HCT116 (cell line): ENCODE measurements around the gene GSTO2. TPM values are rescaled to one million over a fixed set of nuclear protein-coding genes. Genes with fewer than 3 reads are reported as not detected.

ENCODE experiments used
- ATAC-seq: fragments of 200-7000 bp; cut with Tn5 transposase; 2 replicates; pipeline ENCODE4 v1.9.1; 2020; ENCODE audit warnings: mild to moderate bottlenecking, moderate library complexity
- BruUV-seq: library from RNA; stranded (reverse); fragments of 400-500 nt; replicated peaks from 2 replicates; lab custom pipeline; 2021; lab: Mats Ljungman, UMichigan
- CTCF ChIA-PET: fragments of 300-600 bp; sonication (Branson Sonifier 250); formaldehyde crosslinking; loops from one replicate; lab custom pipeline; 2021; ENCODE audit warnings: antibody characterized with exemption; lab: Charles Lee
- POLR2A ChIA-PET: fragments of 300-600, 350-600 bp; sonication (Branson Sonifier 250); formaldehyde crosslinking; loops from one replicate; lab custom pipeline; 2021; ENCODE audit warnings: antibody characterized with exemption; lab: Charles Lee
- RAD21 ChIA-PET, 2 experiments: fragments of 300-600 bp; sonication (Branson Sonifier 250); formaldehyde crosslinking; loops; one replicate each; lab custom pipeline; 2023; ENCODE audit warnings: low total read pairs in 2 of 2; ENCODE audit not compliant: uncharacterized antibody in 2 of 2, unreplicated experiment in 2 of 2, low non-redundant PET in 1 of 2; lab: Charles Lee
- DNase-seq: peaks from one replicate; pipeline ENCODE4 v3.0.0-alpha.2; 2010; ENCODE audit warnings: low read depth, low spot score
- H2AFZ ChIP-seq: fragments of 200-600 bp; shearing (Covaris generic), sonication (generic); 2 replicates; pipeline ENCODE4 v1.6.1; 2017; ENCODE audit warnings: low read depth, mixed run types, mixed read lengths, antibody characterized with exemption, low read length; ENCODE audit not compliant: poor library complexity, severe bottlenecking
- H3K27ac ChIP-seq: 2 replicates; pipeline ENCODE4 v1.5.1; 2012; ENCODE audit warnings: low read depth, low read length
- H3K27me3 ChIP-seq: fragments of 200-600 bp; sonication (generic); 2 replicates; pipeline ENCODE4 v1.6.1; 2016; ENCODE audit warnings: mixed run types, low read length, mixed read lengths; ENCODE audit not compliant: insufficient read depth
- H3K36me3 ChIP-seq, 2 experiments: fragments of 200-500 bp in 1 of 2; fragments of 200-600 bp in 1 of 2; sonication (Bioruptor generic) in 1 of 2; sonication (generic) in 1 of 2; 2 replicates each; pipeline versions ENCODE4 v1.5.1 to v1.6.1; 2014 to 2016; ENCODE audit warnings: low read length in 2 of 2, inconsistent platforms in 1 of 2, mixed read lengths in 1 of 2, mixed run types in 1 of 2; ENCODE audit not compliant: insufficient read depth in 2 of 2, control insufficient read depth in 1 of 2
- H3K4me1 ChIP-seq, 2 experiments: fragments of 200-600 bp in 1 of 2; sonication (generic) in 1 of 2; 2 replicates each; pipeline versions ENCODE4 v1.5.1 to v1.6.1; 2012 to 2017; ENCODE audit warnings: low read length in 2 of 2, inconsistent platforms in 1 of 2, mild to moderate bottlenecking in 1 of 2, mixed read lengths in 1 of 2, mixed run types in 1 of 2, moderate library complexity in 1 of 2; ENCODE audit not compliant: insufficient read depth in 2 of 2, control insufficient read depth in 1 of 2
- H3K4me2 ChIP-seq: fragments of 200-600 bp; sonication (generic); 2 replicates; pipeline ENCODE4 v1.6.1; 2017; ENCODE audit warnings: mixed run types, low read length, mixed read lengths
- H3K4me3 ChIP-seq, 2 experiments: fragments of 200-600 bp in 1 of 2; sonication (generic) in 1 of 2; replicated peaks in 1 of 2; 2 replicates each; pipeline ENCODE4 v1.5.1; 2011 to 2016; ENCODE audit warnings: low read length in 2 of 2, control low read depth in 1 of 2, low read depth in 1 of 2, mild to moderate bottlenecking in 1 of 2, mixed read lengths in 1 of 2, mixed run types in 1 of 2
- H3K79me2 ChIP-seq: fragments of 200-600 bp; sonication (generic); 2 replicates; pipeline ENCODE4 v1.6.1; 2017; ENCODE audit warnings: mild to moderate bottlenecking, mixed run types, low read length, moderate library complexity, mixed read lengths; ENCODE audit not compliant: insufficient read depth
- H3K9ac ChIP-seq: fragments of 200-600 bp; sonication (generic); 2 replicates; pipeline ENCODE4 v1.6.1; 2016; ENCODE audit warnings: low read length, mixed read lengths
- H3K9me2 ChIP-seq: fragments of 200-600 bp; sonication (generic), shearing (Covaris generic); 2 replicates; pipeline ENCODE4 v1.6.1; 2017; ENCODE audit warnings: mixed run types, mild to moderate bottlenecking, moderate library complexity; ENCODE audit not compliant: insufficient read depth
- H3K9me3 ChIP-seq, 2 experiments: fragments of 200-500 bp in 1 of 2; fragments of 200-600 bp in 1 of 2; sonication (Bioruptor generic) in 1 of 2; sonication (generic) in 1 of 2; 2 replicates each; pipeline ENCODE4 v1.6.1; 2014 to 2017; ENCODE audit warnings: low read length in 2 of 2, mixed read lengths in 2 of 2, inconsistent platforms in 1 of 2, low read depth in 1 of 2, mild to moderate bottlenecking in 1 of 2, mixed run types in 1 of 2, moderate library complexity in 1 of 2; ENCODE audit not compliant: control insufficient read depth in 1 of 2, insufficient read depth in 1 of 2
- H4K20me1 ChIP-seq: fragments of 200-600 bp; sonication (generic), shearing (Covaris generic); 2 replicates; pipeline ENCODE4 v1.6.1; 2017; ENCODE audit warnings: mixed run types, mild to moderate bottlenecking, moderate library complexity; ENCODE audit not compliant: insufficient read depth
- CBX3 ChIP-seq: IDR thresholded peaks from 2 replicates; pipeline ENCODE4 v1.6.1; 2012; ENCODE audit warnings: low read depth
- CEBPB ChIP-seq: IDR thresholded peaks from 2 replicates; pipeline ENCODE4 v1.6.1; 2012; ENCODE audit warnings: low read depth
- EZH2 ChIP-seq: fragments of 200-600 bp; sonication (generic); IDR thresholded peaks from 2 replicates; pipeline ENCODE4 v1.6.1; 2017; ENCODE audit warnings: antibody characterized with exemption, mixed run types
- FOSL1 ChIP-seq: IDR thresholded peaks from 2 replicates; pipeline ENCODE4 v1.6.1; 2012; ENCODE audit warnings: low read depth
- JUND ChIP-seq: IDR thresholded peaks from 2 replicates; pipeline ENCODE4 v1.6.1; 2012
- MAX ChIP-seq: IDR thresholded peaks from 2 replicates; pipeline ENCODE4 v1.6.1; 2012
- POLR2A ChIP-seq: IDR thresholded peaks from 2 replicates; pipeline ENCODE4 v1.7.0; 2011; ENCODE audit warnings: borderline replicate concordance; ENCODE audit not compliant: insufficient read depth, insufficient read length; ENCODE audit errors: extremely low read depth
- POLR2AphosphoS5 ChIP-seq: IDR thresholded peaks from 2 replicates; pipeline ENCODE4 v1.6.1; 2011; ENCODE audit warnings: mild to moderate bottlenecking, low read depth, low read length, moderate library complexity
- RAD21 ChIP-seq: IDR thresholded peaks from 2 replicates; pipeline ENCODE4 v1.6.1; 2012; ENCODE audit warnings: low read depth, mild to moderate bottlenecking
- REST ChIP-seq: IDR thresholded peaks from 2 replicates; pipeline ENCODE4 v1.6.1; 2012; ENCODE audit warnings: low read depth
- SRF ChIP-seq: IDR thresholded peaks from 2 replicates; pipeline ENCODE4 v1.6.1; 2012; ENCODE audit warnings: low read depth
- TCF7L2 ChIP-seq: IDR thresholded peaks from 2 replicates; pipeline ENCODE4 v1.7.0; 2011; ENCODE audit warnings: borderline replicate concordance, inconsistent platforms; ENCODE audit not compliant: insufficient read depth, insufficient read length; ENCODE audit errors: extremely low read depth
- YY1 ChIP-seq: IDR thresholded peaks from 2 replicates; pipeline ENCODE4 v1.6.1; 2011; ENCODE audit warnings: low read length, low read depth, moderate library complexity, mild to moderate bottlenecking; ENCODE audit not compliant: insufficient replicate concordance; ENCODE audit errors: extremely low read depth
- ZNF274 ChIP-seq: fragments of 200-500 bp; sonication (Bioruptor generic); IDR thresholded peaks from 2 replicates; pipeline ENCODE4 v1.6.1; 2014; ENCODE audit warnings: mild to moderate bottlenecking, low read depth, low read length, inconsistent platforms
- intact Hi-C: fragments of 100-400 bp; cut with micrococcal nuclease; formaldehyde crosslinking; loops from 2 replicates; pipeline ENCODE4 v1.10.0; 2022
- total RNA-seq: library from RNA; stranded (reverse); gene quantifications from one replicate; pipeline ENCODE4 v1.2.1, GENCODE V29; 2021; ENCODE audit not compliant: unreplicated experiment

Gene GSTO2
- total RNA-seq, 1 experiment from 2014 or later, result 115 TPM

- no peak for TF ChIP-seq REST
Measured at GRCh38 chr10:104317726-104318299, 48.8 kb downstream of the GSTO2 start (continued).

GRCh38 chr10:104318326-104318725 is 49.3 kb downstream of the GSTO2 start:
- ChIA-PET POLR2A (no interaction called here), CTCF (interaction anchor here (2.4 kb wide), 1 partner anchor 12 kb away, joined by 14 read pairs; no protein-coding TSS in a partner anchor), RAD21 (no interaction called here)
- H3K36me3 ChIP-seq, result peaks cover 11 to 14% of the 10 kb centered on the region in 2 experiments; a peak in 3 of 4 replicates
- H3K9ac ChIP-seq, result no peak overlapping the region
- peaks cover 9 to 28% of the 10 kb centered on the region in 2 experiments for H3K4me1 ChIP-seq
- ATAC-seq (no peak), DNase-seq (no peak)
- H3K27ac ChIP-seq, result no peak overlapping the region
- H4K20me1 ChIP-seq, result no peaks in the 10 kb centered on the region
- intact Hi-C loops, result no loop called here
- H3K9me2 ChIP-seq, result no peaks in the 10 kb centered on the region
- H3K27me3 ChIP-seq, result no peaks in the 10 kb centered on the region
- no TSS peak for BruUV-seq
- TF ChIP-seq YY1 (no peak), ZNF274 (no peak), CEBPB (no peak), RAD21 (no peak), POLR2A (no peak), SRF (no peak), MAX (no peak), EZH2 (no peak), CBX3 (no peak), POLR2AphosphoS5 (no peak), FOSL1 (no peak), JUND (no peak), TCF7L2 (no peak)
- peaks cover 29% of the 10 kb centered on the region; the same call in 1 of the 2 replicates for H3K79me2 ChIP-seq
- no peak overlapping the region for H2AFZ ChIP-seq
- H3K4me3 ChIP-seq, result no peak overlapping the region
- H3K4me2 ChIP-seq, result no peak overlapping the region
- no peaks in the 10 kb centered on the region for H3K9me3 ChIP-seq
